GM18907 (cell line): ENCODE measurements around the gene RRN3.
A peak's percentile ranks its signal among the peaks of the same experiment; 100 is the strongest.
"Not testable (repeated sequence)": the region's sequence is repeated elsewhere in the genome, so short reads cannot be mapped to it uniquely, and the experiment has no call there.

Experiments
- ATAC-seq: cut with Tn5 transposase; IDR thresholded peaks from one replicate; pipeline ENCODE4 v1.9.1; 2021; ENCODE audit warnings: mild to moderate bottlenecking, moderate library complexity; ENCODE audit not compliant: unreplicated experiment

RRN3 gene

DNA sequence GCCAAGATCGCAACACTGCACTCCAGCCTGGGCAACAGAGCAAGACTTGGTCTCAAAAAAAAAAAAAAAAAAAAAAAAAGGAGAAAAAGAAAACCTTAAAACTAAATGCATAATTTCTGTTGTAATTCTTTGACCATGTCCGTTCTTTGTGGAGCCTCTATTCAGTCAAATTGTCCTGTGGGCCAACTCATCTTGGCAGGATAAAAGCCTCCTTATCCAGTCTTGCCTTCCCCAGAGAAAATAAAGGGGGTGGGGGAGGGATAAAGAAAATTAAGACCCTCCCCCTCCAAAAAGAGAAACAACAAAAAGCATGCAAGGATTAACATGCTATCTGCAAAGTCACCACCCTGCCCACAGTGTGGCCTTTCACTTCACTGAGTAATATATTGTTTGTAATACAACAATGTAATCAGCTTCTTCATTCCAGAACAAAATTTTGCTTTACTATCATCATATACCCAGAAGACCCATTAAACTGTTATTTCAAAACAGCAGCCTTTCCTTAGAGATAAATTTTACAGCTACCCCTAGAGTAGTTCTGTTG is 5.4 kb upstream of the RRN3 start:
- not testable (repeated sequence) for ATAC-seq

DNA sequence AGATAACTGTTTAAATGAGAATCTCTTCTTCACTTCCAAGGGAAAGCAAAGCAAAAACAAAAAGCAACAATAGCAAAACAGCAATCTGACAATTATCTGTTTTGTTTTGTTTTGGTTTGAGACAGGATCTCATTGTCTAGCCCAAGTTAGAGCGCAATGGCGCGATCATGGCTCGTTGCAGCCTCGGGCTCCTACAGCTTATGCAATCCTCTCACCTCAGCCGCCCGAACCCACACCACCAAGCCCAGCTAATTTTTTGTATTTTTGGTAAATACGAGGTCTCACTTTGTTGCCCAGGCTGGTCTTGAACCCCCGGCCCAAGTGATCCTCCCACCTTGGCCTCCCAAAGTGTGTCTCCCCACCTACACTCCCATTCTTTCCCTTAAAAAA is 2.5 kb upstream of the RRN3 start:
- not testable (repeated sequence) for ATAC-seq

DNA sequence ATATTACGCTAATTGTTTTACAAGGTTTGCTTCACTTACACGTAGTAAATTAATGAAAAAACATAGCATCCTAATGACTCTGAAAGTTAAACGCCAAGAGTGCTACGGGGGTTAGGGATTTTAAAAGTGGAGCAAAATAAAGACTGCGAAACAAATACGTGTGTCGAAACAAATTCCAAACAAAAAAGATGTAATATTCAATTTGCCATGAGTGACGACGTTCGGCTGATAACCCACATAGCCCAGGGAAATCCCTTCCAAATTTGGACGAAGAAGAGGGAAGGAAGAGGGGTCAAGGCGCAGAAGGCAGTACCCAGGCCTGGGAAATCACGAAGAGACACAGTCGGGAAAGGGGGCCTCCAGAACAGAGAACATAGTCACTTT is 509 bp downstream of the RRN3 start:
- ATAC-seq = not testable (repeated sequence)

DNA sequence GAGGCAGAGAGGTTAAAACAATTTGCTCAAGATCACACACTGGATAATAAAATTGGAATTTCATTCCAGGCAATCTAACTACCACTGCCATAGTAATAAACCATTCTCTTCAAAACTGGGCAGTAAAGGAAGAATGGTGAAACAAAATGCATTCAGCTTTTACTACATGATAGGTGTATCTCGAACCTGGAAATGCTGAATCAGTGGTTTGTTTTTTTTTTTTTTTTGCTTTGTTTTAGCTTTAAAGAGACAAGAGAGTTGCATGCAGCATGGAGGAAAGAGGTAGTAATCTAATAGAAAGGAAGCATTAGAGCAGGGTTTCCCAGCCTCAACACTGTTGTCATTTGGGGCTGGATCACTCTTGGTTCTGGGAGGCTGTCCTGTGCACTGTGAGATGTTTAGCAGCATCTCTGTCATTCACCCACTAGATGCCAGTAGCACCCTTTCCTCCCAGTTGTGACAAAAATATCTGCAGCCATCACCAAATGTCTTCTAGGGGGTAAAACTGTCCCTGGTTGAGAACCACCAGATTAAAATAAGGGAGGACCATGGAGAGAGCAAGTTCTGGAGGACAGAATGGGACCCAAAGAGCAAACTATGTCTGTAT is 3.3 kb downstream of the RRN3 start:
- ATAC-seq = not testable (repeated sequence)

DNA sequence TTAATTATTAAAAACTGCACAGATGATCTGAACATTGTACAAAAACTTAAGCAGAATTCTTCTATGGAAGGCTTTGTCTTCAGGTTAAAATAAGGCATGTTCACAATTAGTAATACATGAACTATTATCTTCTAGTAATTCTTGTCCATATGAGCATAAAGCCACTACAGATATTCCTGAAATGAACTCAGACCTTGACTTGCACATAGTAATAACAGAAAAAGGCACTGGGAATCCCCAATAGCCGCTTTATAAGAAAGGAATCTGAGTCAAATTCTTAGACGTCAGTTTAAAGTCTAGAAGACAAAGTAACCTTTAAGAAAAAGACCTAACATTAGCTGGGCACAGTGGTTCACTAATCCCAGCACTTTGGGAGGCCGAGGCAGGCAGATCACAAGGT is 11.3 kb downstream of the RRN3 start:
- ATAC-seq = not testable (repeated sequence)

DNA sequence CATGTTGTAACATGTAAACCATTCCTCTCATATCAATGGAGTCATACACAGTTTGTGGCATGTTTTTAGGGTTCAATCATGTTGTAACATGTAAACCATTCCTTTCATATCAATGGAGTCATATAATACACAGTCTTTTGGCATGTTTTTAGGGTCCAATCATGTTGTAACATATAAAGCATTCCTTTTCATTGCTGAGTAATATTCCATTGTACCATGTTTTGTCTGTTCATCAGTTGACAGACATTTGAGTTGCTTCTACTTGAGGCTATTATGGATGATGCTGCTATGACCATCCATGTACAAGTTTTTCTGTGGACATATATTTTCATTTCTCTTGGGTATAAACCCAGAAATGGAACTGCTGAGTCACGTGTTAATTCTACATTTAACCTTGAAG is 13.2 kb downstream of the RRN3 start:
- ATAC-seq = not testable (repeated sequence)

DNA sequence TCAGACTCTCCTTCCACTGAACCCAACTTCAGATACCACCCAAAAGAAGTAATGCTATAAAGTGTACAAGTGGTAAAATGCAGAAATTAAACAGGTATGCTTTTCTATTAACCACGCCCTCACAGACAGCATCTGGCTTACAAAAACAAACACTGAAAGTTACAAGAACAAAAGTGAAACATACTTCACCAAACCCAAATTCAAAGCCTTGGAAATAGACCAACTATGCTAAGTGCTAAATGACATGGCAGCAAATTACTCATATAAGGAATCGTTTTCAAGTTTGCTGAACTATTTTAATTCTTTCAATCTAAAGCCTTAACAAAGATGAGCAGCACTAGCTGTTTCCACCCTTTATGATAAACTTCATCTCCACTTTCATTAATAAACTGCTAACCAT is 17.9 kb downstream of the RRN3 start:
- ATAC-seq = not testable (repeated sequence)

DNA sequence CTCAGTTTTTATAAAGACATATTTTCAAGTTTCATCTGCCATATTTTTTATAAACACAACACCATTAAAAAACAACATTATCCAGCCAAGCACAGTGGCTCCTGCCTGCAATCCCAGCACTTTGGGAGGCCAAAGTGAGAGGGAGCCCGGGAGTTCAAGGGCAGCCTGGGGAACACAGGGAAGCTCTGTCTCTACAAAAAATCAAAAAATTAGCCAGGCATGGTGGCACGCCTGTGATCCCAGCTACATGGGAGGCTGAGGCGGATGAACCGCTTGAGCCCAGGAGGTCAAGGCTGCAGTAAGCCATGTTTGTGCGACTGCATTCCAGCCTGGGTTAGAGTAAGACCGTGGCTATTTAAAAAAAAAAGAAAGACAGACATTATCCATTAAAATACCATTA is 21.0 kb downstream of the RRN3 start:
- no peak for ATAC-seq

DNA sequence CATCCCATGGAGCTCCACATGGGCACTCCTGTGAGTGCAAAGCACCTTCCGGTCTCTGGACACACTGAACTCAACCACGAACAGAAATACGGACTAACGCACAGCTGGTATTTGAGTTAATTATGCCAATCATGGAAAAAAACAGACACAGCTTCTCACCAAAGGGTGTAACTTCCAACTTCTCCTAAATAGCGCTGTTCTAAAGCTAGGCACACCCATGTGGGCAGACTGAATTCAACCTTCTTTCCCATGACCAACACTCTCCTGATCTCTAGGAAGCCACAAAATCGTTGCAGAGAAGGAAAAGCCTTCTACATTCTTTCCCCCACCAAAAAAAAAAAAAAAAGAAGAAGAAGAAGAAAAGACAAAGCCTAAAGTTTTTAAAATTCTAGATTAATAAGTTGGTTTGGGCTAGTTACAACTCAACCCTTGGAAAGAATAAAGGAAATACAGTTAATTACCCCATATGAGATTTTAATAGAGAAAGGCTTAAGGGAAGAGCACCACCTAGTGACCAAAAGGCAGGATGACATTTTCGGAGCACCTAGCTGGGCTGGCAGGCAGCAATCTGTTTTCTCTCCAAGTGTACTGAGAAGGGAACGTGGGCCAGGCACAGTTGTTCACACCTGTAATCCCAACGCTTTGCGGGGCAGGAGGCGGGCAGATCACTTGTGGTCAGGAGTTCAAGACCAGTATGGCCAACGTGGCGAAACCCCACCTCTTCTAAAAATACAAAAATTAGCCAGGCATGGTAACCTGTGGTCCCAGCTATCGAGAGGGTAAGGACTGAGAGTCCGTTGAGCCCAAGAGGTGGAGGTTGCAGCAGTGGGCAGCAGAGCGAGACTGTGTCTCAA is 21.9 kb downstream of the RRN3 start:
- not testable (repeated sequence) for ATAC-seq

DNA sequence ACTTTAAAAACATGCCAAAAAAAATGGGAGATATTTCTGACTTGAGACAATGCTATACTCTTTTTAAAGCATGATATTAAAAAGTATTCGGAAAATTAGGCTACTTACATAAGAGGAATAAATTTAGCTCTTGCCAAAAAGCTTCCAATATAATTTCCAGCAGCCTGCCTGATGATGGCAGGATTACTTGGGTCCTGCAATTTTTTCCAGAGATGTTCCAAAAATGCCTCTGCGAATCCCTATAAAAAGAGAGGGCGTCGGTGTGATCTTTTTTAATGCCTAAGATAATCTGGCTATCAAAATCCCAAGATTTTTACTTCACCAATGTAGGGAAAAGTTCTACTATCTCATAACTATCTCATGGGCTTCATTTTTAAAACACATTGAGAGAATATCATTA is 23.1 kb downstream of the RRN3 start:
- not testable (repeated sequence) for ATAC-seq

DNA sequence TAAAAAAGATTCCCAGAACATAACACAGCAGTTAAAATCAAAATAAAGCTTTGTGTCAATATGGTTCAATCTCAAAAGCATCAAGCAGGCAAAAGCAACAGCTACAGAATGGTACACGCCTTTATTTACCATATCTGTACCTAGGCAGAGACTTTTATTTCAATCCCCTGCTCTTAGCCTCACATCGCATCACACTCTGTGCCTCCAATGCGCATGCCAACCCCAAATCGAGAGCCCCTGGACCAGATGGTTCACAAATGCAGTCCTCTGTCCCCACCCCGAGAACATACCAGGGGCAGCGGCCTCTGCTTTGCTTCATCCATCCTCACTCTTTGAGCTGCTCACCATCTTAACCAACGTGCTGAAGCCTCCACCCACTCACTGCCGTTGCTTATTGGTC is 27.4 kb downstream of the RRN3 start:
- ATAC-seq = not testable (repeated sequence)

DNA sequence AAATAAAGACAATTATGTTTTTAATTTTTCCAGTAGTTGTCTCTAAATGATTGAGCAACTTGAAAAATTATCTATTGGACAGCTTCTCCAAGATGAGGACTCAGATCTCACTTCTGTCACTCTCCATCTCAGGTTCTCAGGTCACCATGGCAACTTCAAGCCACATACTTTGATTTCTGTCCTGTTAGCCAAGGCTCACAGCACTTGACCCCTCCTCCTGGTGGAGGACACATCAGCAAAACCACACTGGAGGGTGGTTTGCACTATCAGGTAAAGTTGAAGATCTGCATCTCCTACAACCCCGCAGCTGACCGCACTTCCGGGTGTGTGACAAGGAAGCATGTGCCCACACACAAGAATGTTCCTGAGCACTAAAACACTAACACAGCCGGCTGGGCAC is 28.1 kb downstream of the RRN3 start:
- ATAC-seq = not testable (repeated sequence)

DNA sequence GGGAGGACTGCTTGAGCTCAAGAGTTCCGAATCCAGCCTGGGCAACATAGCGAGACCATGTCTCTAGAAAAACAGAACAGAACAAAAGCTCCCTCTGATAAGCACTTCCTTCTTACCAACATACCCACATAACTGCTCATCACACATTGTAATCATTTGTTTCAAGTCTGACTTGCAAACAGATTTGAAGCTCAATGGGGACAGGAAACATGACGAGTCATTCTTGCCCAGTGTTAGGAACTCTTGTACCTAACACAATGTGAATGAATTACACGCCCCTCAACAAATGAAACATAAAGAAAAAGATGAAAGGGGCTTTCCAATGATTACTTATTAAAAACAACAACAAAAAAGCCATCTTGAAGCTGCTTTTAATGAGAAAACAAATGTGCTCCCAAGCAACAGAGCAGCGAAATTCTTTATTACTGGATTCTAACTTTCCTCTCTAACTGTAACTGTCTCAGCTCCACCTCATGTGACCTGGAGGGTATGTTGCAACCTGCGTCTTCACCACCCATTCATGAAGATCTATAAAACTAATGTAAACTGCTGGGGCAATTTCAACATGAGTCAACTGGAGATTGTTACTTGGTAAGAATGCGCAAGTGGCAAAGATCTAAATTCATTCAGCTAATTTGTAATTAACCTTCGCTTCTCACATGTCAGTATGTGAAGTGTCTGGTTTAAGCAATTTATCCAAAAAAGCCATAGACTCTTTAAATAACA is 31.8 kb downstream of the RRN3 start:
- not testable (repeated sequence) for ATAC-seq

DNA sequence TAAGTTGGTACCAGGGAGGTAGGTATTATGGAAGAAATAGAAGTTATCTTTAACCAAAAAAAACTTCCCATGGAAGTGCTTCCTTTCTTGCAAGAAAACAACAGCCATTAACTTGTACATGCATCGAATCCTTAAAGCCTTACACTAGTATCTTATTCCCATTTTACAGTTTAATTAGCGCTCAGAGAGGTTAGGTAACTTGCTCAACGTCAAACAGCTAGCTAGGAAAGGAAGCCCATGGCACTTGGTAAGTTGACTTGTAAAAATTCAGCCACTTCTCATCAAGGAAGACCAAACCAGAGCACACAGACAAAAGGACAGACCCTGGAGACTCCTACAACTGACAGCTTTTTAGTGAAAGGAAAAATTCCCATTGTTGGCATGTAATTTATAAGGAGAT is 34.7 kb downstream of the RRN3 start:
- ATAC-seq = no peak

DNA sequence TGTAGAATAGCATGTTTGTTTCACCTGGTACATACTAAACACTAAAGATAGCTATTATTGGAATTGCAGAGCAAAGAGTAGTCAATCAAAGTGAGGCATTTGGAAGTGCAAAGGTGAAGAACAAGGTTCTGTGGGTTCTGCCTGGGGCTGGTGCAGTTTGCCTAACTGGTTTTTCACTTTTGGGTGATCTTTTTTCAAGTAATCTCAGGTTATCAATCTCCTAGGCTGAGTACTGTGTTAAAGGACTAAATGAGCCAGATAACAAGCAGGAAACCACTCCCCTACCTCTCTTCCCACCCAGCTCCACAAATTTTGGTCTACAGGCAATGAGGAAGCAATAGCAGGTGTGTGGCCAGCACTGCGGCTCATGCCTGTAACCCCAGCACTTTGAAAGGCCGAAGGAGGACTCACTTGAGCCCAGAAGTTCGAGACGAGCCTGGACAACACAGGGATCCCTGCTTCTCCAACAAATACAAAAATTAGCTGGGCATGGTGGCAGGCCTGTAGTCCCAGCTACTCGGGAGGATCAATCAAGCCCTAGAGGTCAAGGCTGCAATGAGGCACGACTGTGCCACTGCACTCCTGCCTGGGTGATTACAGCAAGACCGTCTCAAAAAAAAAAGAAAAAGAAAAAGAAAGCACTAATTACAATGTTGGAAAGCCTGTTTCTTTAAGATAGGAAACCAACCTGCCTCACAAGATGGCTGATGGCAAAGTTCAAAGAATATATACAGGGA is 36.2 kb downstream of the RRN3 start:
- no peak for ATAC-seq

DNA sequence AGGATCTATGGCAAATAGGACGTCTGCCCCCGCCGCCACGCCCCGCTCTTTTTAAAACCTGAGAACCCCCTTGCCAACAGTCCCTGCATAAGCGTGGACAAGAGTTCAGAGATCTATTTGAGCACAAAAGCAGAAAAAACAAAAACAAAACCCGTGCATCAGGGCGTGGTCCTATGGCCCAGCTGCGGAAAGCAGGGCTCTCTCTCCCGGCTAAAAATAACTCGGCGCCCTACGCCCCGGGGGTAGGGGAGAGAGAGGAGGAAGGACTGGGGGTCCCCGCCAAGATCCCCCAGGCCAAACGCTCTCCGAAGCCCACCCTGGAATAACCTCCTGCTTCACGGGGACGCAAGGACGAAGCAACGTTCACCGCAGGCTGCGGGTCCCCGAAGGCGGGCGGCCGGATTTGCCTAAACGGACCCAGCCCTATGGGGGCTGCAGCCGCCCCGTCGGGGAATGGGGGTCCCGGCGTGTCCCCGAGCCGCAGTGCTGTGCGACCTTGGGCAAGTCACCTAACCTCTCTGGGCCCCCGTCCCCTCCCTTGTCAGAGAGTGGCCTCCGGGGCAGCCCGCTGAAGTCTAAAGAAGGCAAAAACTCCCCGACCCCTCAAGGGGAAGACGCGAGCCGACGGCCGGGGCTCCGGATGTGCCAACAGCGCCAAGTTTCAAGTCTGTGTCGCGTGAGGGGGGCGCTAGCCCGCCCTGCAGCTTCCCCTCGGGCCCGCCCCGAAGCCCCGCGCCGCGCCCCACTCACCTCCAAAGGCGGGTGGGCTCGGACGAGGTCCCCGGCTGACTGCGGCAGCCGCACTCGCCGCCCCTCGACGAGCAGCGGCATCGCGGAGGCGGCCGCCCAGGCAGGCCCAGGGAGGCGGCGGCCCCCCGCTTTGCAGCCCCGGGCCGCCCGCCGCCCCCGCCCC is 38.7 kb downstream of the RRN3 start:
- peak; percentile 69 for ATAC-seq

DNA sequence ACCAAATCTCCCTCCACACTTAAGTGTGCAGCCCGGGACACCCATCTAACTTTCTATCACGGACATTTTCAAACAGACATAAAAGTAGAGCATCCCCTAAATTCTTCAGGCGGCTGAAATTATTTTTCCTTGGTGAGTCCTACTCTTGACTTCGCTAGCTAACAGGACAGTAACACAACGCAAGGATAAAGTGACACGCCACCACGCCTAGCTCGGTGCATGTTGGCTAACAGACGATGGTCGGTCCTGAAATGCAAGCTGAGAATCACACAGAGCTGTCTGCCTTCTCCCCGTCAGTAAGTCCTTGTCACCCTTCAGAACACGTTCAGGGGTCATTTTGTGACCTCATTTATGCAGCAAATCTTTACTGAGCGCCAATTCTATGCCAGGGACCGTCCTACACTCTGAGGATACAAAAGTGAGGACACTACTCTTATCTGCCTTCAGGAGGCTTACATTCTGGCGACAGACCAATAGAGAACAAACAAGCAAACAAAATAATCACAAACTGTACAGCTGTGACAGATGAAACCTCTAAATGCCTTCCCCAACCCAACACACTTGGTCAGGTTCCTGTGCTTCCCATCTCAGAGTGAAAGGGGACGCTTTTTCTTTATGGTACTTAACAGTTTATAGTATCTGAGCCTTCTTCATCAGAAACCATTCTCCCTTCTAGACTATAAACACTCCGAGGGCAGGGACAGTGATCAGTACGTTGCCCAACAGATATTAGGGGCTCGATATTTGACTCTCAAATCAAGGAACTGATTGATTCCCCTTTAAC is 39.5 kb downstream of the RRN3 start:
- no peak for ATAC-seq

DNA sequence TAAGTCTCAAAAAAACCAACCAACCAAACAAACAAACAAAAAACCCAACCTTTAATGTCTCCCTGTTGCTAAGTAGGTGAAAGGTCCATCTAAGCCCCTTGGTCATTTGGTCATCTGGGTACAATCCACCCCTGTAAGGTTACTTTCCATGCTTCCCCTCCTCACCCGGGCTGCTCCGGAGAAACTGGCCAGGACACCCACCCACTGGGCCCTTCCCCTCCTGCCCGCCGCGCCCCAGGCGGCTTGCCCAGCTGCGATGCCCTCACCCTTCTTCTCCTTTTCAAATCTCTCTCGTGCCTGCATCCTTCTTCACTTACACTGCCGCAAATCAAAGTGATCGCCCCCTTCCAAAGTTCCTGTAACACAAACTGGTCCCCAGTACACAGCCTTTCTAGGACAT is 40.2 kb downstream of the RRN3 start:
- no peak for ATAC-seq
